HG03439 (cell line): ENCODE measurements around the gene ZNF337.
"Not testable (repeated sequence)": the region's sequence is repeated elsewhere in the genome, so short reads cannot be mapped to it uniquely, and the experiment has no call there.

Experiments used
- ATAC-seq: cut with Tn5 transposase; IDR thresholded peaks from one replicate; pipeline ENCODE4 v1.9.1; 2021; ENCODE audit warnings: mild to moderate bottlenecking, moderate library complexity; ENCODE audit not compliant: unreplicated experiment

Gene ZNF337

DNA sequence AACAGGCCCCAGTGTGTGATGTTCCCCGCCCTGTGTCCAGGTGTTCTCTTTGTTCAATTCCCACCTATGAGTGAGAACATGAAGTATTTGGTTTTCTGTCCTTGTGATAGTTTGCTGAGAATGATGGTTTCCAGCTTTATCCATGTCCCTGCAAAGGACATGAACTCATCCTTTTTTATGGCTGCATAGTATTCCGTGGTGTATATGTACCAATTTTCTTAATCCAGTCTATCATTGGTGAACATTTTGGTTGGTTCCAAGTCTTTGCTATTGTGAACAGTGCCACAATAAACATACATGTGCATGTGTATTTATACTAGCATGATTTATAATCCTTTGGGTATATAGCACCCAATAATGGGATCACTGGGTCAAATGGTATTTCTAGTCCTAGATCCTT lies 66.0 kb downstream of the ZNF337 start:
- not testable (repeated sequence) for ATAC-seq

DNA sequence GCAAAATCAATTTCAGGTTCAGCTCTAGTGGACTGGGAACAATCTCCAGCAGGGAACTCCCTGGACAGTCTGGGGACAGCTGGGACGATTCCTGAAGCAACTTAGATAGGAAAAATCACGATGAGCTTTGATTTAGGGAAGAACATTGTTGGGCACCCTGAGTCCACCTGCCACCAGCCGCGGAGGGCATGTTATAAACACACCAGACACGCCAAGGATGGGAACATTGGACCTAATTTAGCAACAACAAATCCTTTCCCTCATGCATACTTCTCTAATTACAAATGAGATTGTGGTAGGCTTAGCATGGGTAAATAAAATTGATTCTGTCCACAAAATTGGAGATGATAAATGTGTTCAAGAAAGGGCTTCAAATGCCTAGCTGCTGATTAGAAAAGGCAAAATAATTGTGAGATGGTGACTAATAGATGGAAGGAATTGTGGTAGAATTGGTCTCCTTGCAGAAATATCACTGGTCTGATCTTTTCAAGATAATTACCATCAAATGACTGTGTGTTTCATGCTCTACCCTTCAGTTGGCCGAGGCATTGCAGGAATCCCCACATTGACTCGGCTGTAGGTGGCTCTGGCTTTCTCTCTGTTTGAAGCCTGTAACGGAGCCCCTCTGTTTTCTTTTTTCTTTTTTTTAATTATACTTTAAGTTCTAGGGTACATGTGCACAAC lies 66.7 kb downstream of the ZNF337 start:
- no peak for ATAC-seq

DNA sequence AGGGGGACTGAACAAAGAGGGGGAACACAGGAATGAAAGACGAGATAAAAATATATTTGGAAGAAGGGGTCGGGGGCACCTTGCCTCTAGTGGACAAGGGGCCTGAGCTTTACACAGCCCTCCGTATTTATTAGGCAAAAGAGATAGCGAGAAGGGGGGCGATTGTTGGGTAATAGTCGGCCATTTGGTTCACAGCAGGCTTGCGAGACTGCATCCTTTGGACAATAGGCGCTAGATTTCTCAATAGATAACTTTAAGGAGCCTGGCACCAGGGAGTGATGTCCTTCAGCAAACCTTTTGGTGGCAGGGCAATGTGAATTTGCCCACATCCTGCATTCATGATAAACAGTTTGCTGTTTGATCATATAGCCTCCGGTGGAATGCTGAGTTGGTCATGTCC lies 69.9 kb downstream of the ZNF337 start:
- ATAC-seq, result no peak

DNA sequence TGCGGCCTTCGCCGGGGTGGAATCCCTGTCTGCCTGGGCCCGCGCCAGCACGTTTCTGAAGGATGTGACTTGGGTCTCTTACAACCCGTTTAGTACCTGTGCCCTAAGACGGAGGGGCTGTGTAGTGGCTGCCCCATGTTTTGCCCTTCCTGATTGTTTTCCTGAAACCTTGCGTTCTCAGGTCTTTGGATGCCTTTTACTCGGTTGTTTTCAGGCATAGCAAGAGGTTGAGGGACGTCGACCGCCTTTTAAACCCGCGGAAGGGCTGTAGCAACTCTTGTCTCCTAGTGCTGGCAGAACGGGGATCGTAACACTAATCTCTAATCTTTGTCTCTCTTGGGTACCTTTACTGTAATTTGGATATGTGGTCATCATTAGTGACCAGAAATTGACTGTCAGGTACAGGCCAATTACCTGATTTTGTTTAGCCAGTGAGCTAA lies 72.1 kb downstream of the ZNF337 start:
- ATAC-seq, result no peak
